Measurements from ENCODE around the gene GDA. TPM values are rescaled to one million over a fixed set of nuclear protein-coding genes. Genes with fewer than 3 reads are reported as not detected.

GDA gene
- total and polyA plus RNA-seq, 4 donors: 0.04 to 1.5 (median 0.63) TPM

DNA sequence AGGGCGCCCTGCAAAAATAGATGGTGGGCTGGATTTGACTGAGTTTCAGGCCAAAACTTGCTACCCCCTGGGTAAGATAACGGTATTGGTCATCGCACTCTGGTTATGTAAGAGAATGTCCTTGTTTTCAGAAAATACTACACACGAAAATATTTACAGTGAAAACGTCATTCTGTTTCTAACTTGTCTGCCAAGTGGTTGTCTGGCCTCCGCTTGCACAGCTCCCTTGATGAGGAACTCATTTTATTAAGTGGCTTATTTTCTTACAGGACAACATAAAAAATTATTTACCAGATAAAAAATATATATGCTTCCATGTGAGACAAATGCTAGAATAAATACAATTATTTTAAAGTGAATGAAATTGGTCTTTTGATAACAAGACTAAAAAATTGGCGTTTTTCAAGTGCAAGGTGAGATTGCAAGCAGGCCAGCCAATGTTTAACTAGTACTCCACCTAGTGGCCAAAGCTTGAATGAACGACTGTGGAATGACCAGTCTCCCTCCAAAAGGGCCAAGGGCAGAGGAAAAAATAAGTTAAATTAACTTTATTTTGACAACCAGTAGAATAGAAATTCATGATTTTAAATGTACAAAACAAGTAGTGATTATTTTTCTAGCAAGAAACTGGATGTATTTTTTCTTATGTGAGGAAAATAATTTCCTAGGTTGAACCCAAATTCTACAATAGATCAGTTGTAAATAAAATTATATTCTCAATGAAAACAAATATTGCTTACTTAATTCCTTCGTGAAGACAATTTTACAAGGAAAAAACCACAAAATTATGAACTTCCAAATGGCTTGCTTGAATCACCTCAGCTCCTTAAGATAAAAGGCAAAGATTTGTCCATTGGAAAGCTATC, 122.6 kb downstream of the GDA start:
- peak; percentile 42 to 74 (median 74) for DNase-seq
- 46 to 53% methylated on average over 9 of the region's 9 CpGs for whole genome bisulfite sequencing, 2 donors
- no peak overlapping the region for H3K9ac ChIP-seq (ENCODE audit: insufficient read depth in 1 of 2, low read length in 2 of 2)
- H3K4me3 ChIP-seq: no peak overlapping the region
- H3K4me1 ChIP-seq (ENCODE audit: control insufficient read depth in 5 of 5, insufficient read depth in 5 of 5, low read length in 5 of 5): no peaks in the 10 kb centered on the region
- no peaks in the 10 kb centered on the region for H3K27me3 ChIP-seq (ENCODE audit: control insufficient read depth in 3 of 3, insufficient read depth in 3 of 3, low read length in 2 of 3)
- no peaks in the 10 kb centered on the region for H3K36me3 ChIP-seq (ENCODE audit: control insufficient read depth in 4 of 4, insufficient read depth in 4 of 4, low read length in 4 of 4)
- TF ChIP-seq, protein P1, sequence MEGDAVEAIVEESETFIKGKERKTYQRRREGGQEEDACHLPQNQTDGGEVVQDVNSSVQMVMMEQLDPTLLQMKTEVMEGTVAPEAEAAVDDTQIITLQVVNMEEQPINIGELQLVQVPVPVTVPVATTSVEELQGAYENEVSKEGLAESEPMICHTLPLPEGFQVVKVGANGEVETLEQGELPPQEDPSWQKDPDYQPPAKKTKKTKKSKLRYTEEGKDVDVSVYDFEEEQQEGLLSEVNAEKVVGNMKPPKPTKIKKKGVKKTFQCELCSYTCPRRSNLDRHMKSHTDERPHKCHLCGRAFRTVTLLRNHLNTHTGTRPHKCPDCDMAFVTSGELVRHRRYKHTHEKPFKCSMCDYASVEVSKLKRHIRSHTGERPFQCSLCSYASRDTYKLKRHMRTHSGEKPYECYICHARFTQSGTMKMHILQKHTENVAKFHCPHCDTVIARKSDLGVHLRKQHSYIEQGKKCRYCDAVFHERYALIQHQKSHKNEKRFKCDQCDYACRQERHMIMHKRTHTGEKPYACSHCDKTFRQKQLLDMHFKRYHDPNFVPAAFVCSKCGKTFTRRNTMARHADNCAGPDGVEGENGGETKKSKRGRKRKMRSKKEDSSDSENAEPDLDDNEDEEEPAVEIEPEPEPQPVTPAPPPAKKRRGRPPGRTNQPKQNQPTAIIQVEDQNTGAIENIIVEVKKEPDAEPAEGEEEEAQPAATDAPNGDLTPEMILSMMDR (IDR thresholded peaks at IDR 0.05; ENCODE audit: control extremely low read depth, extremely low read depth): peak; percentile 62
- H3K9me3 ChIP-seq (ENCODE audit: control insufficient read depth in 4 of 4, insufficient read depth in 3 of 4, low read length in 3 of 4): no peaks in the 10 kb centered on the region
- peak; percentile 78 for ATAC-seq (ENCODE audit: insufficient read depth, low FRiP score)
- no peak overlapping the region for H3K27ac ChIP-seq (ENCODE audit: low read depth in 1 of 2, low read length in 1 of 2)

DNA sequence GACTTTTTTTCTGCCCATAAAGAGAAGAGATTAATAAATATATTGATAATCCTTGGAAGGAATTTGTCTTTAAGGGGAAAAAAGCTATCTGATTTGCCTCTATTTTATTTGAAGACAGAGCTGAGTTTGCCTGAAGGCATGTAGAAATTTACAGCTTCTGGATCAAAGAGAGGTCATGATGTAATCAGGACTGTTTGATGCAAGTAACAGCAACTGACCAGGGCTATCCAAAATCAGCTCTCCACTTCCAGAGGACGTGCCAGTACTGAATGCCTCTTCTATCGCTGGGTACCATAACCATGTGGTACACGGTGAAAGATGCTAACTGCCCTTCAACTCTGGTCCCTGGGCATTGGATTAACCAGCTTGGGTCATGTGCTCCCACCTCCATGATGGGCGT, 125.2 kb downstream of the GDA start:
- WGBS, 2 donors: 64 to 77% methylated on average over 4 of the region's 4 CpGs
- Histone ChIP-seq H3K27ac (ENCODE audit: low read depth in 1 of 2, low read length in 1 of 2) (no peak overlapping the region), H3K27me3 (ENCODE audit: control insufficient read depth in 3 of 3, insufficient read depth in 3 of 3, low read length in 2 of 3) (no peaks in the 10 kb centered on the region), H3K9me3 (ENCODE audit: control insufficient read depth in 4 of 4, insufficient read depth in 3 of 4, low read length in 3 of 4) (no peaks in the 10 kb centered on the region), H3K4me1 (ENCODE audit: control insufficient read depth in 5 of 5, insufficient read depth in 5 of 5, low read length in 5 of 5) (no peaks in the 10 kb centered on the region), H3K4me3 (no peak overlapping the region), H3K36me3 (ENCODE audit: control insufficient read depth in 4 of 4, insufficient read depth in 4 of 4, low read length in 4 of 4) (no peaks in the 10 kb centered on the region), H3K9ac (ENCODE audit: insufficient read depth in 1 of 2, low read length in 2 of 2) (no peak overlapping the region)
- TF ChIP-seq, protein P1 (IDR thresholded peaks at IDR 0.05; ENCODE audit: control extremely low read depth, extremely low read depth): no peak
- ATAC-seq (ENCODE audit: insufficient read depth, low FRiP score) (no peak), DNase-seq (no peak)

DNA sequence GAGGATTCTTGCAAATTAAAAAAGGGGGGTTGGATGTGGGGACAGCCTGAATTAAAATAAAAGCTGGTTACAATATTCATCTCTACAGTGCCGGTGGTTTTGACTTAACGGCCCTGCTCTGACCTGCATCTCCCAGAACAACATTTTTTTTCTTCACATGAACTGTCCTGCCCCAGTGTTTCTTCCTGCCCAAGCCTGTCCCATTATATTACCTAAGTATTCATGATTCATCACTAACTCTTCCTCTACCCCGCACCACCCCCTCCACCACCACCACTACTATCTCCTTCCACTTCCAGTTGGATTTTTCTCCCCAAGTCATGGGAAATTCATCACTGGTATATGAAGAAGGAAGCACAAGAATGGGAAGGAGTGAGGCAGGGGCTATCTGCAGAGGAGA, 125.7 kb downstream of the GDA start:
- Histone ChIP-seq H3K9ac (ENCODE audit: insufficient read depth in 1 of 2, low read length in 2 of 2) (no peak overlapping the region), H3K27me3 (ENCODE audit: control insufficient read depth in 3 of 3, insufficient read depth in 3 of 3, low read length in 2 of 3) (no peaks in the 10 kb centered on the region), H3K9me3 (ENCODE audit: control insufficient read depth in 4 of 4, insufficient read depth in 3 of 4, low read length in 3 of 4) (no peaks in the 10 kb centered on the region), H3K4me3 (no peak overlapping the region), H3K4me1 (ENCODE audit: control insufficient read depth in 5 of 5, insufficient read depth in 5 of 5, low read length in 5 of 5) (no peaks in the 10 kb centered on the region), H3K36me3 (ENCODE audit: control insufficient read depth in 4 of 4, insufficient read depth in 4 of 4, low read length in 4 of 4) (no peaks in the 10 kb centered on the region), H3K27ac (ENCODE audit: low read depth in 1 of 2, low read length in 1 of 2) (no peak overlapping the region)
- no peak for DNase-seq
- TF ChIP-seq, protein P1 (IDR thresholded peaks at IDR 0.05; ENCODE audit: control extremely low read depth, extremely low read depth): no peak
- ATAC-seq (ENCODE audit: insufficient read depth, low FRiP score): no peak
- WGBS, 2 donors: 78% methylated on average over 3 of the region's 3 CpGs
